Activated CD4-positive, CD25-positive, alpha-beta regulatory T cell treated with anti-CD3 and anti-CD28 coated beads, Interleukin-2, amount 50 U/mL, for 24 hours (primary cell): ENCODE measurements around the gene UTS2B.

ENCODE experiments used
- ATAC-seq, 2 donors: fragments of 150-1000 bp; cut with Tn5 transposase; one replicate each; pipeline ENCODE4 v1.10.0; 2021; ENCODE audit warnings: mild to moderate bottlenecking in 1 of 2, moderate library complexity in 1 of 2

UTS2B gene

GRCh38 chr3:191321019-191321767 lies 9.1 kb downstream of the UTS2B start:
- no peak for ATAC-seq

DNA sequence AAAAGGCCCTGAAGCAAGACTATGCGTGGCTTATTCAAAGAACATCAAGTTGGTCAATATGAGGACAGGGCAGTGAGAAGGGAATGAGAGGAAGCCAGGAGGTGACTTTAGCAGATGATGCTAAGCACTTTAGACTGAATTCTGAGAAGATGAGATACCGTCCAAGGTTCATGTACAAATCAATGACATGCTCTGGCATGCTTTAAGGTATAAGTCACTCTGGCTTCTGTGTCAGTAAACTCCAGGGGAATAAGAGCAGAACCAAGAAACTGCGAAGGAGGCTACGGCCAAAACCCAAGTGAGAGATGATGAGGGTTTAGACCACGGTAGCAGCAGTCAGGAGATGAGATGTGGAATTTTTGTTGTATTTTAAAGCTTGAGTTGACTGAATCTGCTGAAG lies 10.0 kb downstream of the UTS2B start:
- ATAC-seq = no peak

DNA sequence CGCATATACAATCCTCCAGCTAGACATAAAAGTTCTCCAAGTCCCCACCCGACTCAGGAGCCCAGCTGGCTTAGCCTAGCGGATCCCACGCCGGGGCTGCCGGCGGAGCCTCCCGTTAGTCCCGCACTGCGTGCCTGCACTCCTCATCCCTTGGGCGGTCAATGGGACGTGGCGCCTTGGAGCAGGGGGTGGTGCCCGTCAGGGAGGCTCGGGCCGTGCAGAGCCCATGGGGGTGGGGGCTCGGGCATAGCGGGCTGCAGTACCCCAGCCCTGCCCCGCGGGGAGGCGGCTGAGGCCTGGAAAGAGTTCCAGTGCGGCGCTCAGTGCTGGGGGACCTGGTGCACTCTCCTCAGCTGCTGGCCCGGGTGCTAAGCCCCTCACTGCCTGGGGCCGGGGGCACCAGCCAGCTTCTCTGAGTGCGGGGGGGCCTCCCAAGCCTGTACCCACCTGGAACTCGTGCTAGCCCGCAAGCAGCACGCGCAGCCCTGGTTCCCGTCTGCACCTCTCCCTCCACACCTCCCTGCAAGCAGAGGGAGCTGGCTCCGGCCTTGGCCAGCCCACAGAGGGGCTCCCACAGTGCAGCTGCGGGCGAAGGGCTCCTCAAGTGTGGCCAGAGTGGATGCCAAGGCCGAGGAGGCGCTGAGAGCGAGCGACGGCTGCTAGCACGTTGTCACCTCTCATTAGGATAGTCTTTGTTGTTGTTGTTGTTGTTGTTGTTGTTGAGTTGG lies 13.3 kb downstream of the UTS2B start:
- no peak for ATAC-seq

DNA sequence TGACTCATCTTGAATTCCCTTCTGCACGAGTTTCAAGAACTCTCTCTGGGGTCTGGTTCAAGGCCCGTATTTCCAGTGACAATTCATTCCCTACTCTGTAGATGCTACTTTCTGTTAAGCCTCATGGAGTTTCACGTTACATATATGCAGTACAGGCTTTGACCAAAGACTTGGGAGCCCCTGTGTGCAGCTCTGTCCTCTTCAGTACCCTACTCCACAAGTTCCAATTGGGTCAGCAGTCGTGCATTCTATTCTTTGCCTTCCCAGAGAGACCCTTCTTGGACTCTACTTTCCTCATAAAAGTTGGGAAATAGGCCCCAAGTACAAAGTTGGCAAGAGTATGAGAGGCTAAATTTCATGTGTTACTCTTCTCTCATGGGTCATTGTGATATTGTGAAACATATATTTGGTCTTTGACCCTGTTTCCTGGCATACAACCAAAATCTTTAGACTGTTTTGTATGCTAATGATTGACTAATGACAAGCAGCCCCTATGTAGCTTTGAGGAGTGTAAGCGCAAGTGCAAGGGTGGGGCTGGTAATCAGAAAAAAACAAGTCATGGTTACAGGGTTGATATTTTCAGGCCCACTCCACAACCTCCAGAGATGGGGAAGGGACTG lies 16.1 kb downstream of the UTS2B start:
- ATAC-seq = no peak

GRCh38 chr3:191313296-191313695 lies 17.0 kb downstream of the UTS2B start:
- ATAC-seq = no peak

- ATAC-seq = no peak
These were observed 23.0 kb downstream of the UTS2B start for GRCh38 chr3:191307341-191307740.

GRCh38 chr3:191306428-191306827 lies 23.9 kb downstream of the UTS2B start:
- ATAC-seq = no peak

- no peak for ATAC-seq
These were observed 26.7 kb downstream of the UTS2B start for GRCh38 chr3:191303596-191303995.

DNA sequence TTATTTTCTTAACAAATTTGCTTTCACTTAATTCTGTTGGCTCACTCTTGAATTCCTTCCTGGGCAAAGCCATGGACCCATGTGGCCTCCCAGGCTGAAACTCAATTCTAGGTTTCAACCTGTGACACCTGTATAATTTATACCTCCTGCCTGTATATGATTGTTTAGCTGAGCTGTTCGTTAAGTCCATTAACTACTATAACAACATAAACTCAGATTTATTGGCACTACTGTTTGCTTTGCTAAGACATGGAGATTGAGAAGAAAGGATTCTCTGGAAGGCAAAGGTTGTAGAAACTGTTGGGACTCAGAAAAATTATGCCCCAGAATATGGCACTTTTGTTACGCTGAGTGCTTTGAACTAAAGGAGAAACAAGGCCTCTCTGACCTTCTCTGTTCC lies 27.9 kb downstream of the UTS2B start:
- ATAC-seq = no peak

DNA sequence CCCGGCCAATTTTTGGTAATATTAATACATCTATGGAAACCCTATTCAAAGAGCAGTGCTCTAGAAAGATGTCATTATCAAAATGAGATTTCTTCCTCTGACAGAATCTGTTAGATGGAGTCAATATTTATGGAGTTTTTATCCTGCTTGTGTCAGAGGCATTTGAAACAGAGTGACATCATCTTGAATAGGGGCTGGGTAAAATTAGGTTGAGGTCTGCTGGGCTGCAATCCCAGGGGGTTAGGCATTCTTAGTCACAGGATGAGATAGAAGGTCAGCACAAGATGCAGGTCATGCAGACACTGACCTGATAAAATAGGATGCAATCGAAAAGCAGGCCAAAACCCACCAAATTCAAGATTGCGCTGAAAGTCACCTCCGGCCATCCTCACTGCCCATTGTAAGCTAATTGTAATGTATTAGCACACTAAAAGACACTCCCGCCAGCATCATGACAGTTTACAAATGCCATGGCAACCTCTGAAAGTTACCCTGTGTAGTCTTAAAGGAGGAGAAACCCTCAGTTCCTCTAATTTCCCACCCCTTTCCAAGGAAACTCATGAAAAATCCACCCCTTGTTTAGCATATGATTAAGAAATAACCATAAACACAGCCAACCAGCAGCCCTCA lies 28.4 kb downstream of the UTS2B start:
- no peak for ATAC-seq

- no peak for ATAC-seq
These were observed 29.3 kb downstream of the UTS2B start for GRCh38 chr3:191301017-191301416.

GRCh38 chr3:191300422-191300821 lies 29.9 kb downstream of the UTS2B start:
- ATAC-seq = peak in 1 of 2 donors; percentile 5

- ATAC-seq = no peak
These were observed 31.5 kb downstream of the UTS2B start for GRCh38 chr3:191298846-191299245.

DNA sequence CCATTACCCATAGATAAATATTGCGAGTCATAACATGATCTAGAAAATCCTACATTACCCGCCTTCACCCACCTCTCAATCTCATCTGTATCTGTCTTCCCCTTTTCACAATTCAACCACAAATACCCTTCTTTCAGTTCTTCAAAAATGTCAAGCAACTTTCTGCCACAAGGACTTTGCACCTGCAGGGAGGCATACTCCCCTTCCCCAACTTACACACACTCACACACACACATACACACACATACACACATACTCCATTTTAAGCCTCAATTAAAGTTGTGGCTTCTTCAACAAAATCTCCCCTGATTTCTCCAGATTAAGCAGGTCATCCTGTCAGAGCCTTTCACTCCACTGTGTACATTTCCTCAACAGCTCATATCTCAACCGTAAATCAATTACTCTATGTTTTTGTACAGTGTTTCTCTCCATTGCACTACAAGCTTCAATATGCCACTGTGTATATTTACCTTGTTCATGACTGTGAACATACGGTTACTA lies 34.2 kb downstream of the UTS2B start:
- ATAC-seq = peak in 1 of 2 donors; percentile 20

DNA sequence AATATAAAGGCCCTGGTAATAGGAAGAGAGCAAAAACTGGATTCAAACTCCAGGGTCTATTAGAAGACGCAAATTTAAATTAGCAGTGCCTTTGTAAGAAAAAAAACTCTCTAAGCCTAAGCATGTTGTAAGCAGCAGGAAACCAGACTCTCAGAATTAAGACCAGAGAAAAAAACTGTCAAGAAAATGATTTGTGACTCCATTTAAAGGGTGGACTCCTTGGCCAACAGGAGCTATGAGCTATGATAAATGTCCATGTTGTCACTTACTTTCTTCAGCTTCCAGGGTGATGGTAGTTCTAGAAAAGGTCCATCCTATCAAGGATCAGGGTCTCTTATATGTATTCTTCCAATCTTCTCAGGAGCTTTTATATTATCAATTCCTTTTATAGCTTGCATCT lies 36.0 kb downstream of the UTS2B start:
- ATAC-seq = no peak

- ATAC-seq = no peak
These were observed 37.9 kb downstream of the UTS2B start for GRCh38 chr3:191292243-191293015.

- peak; percentile 51 to 65 for ATAC-seq
These were observed 39.9 kb downstream of the UTS2B start for GRCh38 chr3:191290311-191291025.

DNA sequence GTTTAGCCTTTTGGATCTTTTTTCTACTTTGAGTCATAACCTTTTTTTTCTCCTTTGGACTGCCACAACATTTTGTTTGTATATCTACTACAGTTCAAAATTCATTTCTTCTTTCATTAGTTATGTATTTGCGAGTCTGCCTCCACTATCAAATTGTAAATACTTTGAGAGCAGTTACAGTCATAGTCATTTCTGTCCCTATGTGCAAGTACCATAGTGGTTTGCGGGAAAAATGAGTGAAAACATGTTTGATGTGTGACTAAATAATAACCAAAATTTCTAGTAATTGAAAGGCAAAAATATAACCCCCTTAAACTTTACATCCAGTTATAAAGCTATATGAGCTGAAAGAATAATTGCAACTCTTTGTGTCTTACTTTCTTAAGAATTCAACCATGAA lies 46.9 kb downstream of the UTS2B start:
- no peak for ATAC-seq

DNA sequence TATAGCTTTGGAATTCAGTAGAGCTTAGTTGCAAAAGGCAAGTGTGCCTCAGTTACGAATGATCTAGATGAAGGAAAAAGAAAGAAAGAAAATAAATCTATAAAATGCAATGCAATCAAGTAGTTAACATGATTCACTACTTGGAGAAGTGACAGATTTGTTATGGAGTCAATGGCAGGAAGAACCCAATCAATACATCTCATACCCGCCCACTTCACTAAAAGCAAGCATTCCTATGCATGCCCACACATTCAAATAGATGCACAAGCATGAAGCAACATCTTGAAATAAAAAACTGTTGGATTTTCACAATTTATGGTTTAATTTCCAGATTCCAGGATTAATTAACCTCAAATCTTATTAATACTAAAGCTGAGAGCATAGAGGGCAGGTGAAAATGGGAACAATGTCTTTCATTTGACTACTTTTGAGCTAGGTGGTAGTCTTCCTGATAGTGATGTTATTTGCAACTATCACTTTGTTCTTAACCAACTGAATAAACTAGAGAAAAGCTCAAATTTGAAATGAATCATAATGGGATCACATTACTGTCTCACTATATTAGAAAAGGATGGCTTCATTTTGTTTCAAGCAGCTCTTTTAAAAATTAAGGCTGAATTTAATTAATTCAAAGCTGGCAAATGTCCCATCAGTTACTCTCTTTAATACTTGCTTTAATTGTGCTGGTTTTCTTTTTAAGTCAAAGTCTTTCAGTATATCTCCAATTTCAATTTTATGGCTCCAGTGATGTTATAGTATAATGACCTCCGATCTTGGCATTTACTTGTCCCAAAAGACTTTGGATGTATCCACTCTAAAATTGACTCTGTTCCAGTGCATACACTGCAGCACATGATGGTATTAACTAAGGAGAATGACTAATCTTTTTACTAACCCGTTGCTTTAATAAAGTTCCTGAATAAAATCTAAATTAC lies 47.8 kb downstream of the UTS2B start:
- no peak for ATAC-seq

DNA sequence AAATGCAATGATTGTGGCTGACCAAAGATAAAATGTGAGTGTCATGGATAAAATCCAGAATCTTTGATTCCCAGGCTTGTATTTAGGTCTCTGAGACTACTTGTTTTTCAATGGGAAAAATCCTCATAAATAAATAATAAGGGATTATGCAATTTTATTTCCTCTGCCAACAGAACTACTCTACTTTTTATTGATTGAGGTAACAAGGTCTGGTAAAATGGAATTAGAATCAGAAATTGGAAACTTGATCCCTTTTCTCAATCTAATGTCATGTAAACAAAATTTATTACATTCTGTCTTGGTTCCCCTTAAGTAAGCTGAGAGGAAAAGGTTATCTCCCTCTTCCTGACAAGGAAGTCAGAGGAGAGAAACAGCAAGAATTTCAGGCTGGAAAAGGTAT lies 49.4 kb downstream of the UTS2B start:
- ATAC-seq = no peak

GRCh38 chr3:191280111-191280510 lies 50.2 kb downstream of the UTS2B start:
- no peak for ATAC-seq
